OCI-LY7 (cell line): ENCODE data around the gene TTC22. TPM values are rescaled to one million over a fixed set of nuclear protein-coding genes. Genes with fewer than 3 reads are reported as not detected.

Source experiments
- BruUV-seq: library from RNA; stranded (reverse); fragments of 400-500 nt; replicated peaks from 2 replicates; lab custom pipeline; 2021; lab: Mats Ljungman, UMichigan
- CTCF ChIA-PET: fragments of 300-600 bp; sonication (Branson Sonifier 250); formaldehyde crosslinking; loops from one replicate; lab custom pipeline; 2022; ENCODE audit warnings: antibody characterized with exemption; ENCODE audit not compliant: unreplicated experiment; lab: Charles Lee
- POLR2A ChIA-PET: fragments of 300-600 bp; sonication (Branson Sonifier 250); formaldehyde crosslinking; loops from one replicate; lab custom pipeline; 2022; ENCODE audit warnings: antibody characterized with exemption; lab: Charles Lee
- DNase-seq: peaks from one replicate; pipeline ENCODE4 v3.0.0-alpha.2; 2015; ENCODE audit warnings: low spot score
- H2AFZ ChIP-seq: fragments of 200-600 bp; sonication (generic), shearing (Covaris generic); 2 replicates; pipeline ENCODE4 v1.6.1; 2014; ENCODE audit warnings: mild to moderate bottlenecking, antibody characterized with exemption, low read length, moderate library complexity
- H3K27ac ChIP-seq: fragments of 200-600 bp; sonication (generic); 2 replicates; pipeline ENCODE4 v1.5.1; 2014; ENCODE audit warnings: mixed run types, low read depth, mild to moderate bottlenecking, moderate library complexity, low read length, inconsistent platforms; ENCODE audit not compliant: poor library complexity, severe bottlenecking
- H3K36me3 ChIP-seq: fragments of 200-600 bp; sonication (generic); 2 replicates; pipeline ENCODE4 v1.6.1; 2014; ENCODE audit warnings: mild to moderate bottlenecking, antibody characterized with exemption, low read length, moderate library complexity, mixed read lengths; ENCODE audit not compliant: insufficient read depth
- H3K4me1 ChIP-seq: fragments of 200-600 bp; sonication (generic); 2 replicates; pipeline ENCODE4 v1.5.1; 2014; ENCODE audit warnings: mild to moderate bottlenecking, low read length; ENCODE audit not compliant: insufficient read depth, poor library complexity, severe bottlenecking
- H3K4me2 ChIP-seq: fragments of 200-600 bp; sonication (generic); 2 replicates; pipeline ENCODE4 v1.6.1; 2014; ENCODE audit warnings: mild to moderate bottlenecking, low read length
- H3K4me3 ChIP-seq: fragments of 200-600 bp; sonication (generic); 2 replicates; pipeline ENCODE4 v1.5.1; 2014; ENCODE audit warnings: mild to moderate bottlenecking, low read depth, low read length; ENCODE audit not compliant: poor library complexity, severe bottlenecking
- H3K79me2 ChIP-seq: fragments of 200-600 bp; sonication (generic); 2 replicates; pipeline ENCODE4 v1.6.1; 2016; ENCODE audit warnings: low read depth, mild to moderate bottlenecking, low read length, moderate library complexity, mixed read lengths; ENCODE audit not compliant: insufficient read depth
- H3K9me2 ChIP-seq: fragments of 200-600 bp; sonication (generic); 2 replicates; pipeline ENCODE4 v1.6.1; 2016; ENCODE audit warnings: mild to moderate bottlenecking, low read length, mixed read lengths; ENCODE audit not compliant: insufficient read depth
- H3K9me3 ChIP-seq: fragments of 200-600 bp; sonication (generic); 2 replicates; pipeline ENCODE4 v1.6.1; 2014; ENCODE audit warnings: mild to moderate bottlenecking, mixed run types, low read length, mixed read lengths
- H4K20me1 ChIP-seq: fragments of 200-600 bp; sonication (generic); 2 replicates; pipeline ENCODE4 v1.6.1; 2014; ENCODE audit warnings: mild to moderate bottlenecking, antibody characterized with exemption, low read length, moderate library complexity, mixed read lengths; ENCODE audit not compliant: insufficient read depth
- EZH2phosphoT487 ChIP-seq: fragments of 200-600 bp; sonication (generic); IDR thresholded peaks from 2 replicates; pipeline ENCODE4 v1.6.1; 2018; ENCODE audit warnings: low read depth, borderline replicate concordance, mild to moderate bottlenecking, mixed run types, antibody characterized with exemption, low read length, moderate library complexity, mixed read lengths
- intact Hi-C: fragments of 100-400 bp; cut with micrococcal nuclease; formaldehyde crosslinking; loops from one replicate; pipeline ENCODE4 v1.10.0; 2022; ENCODE audit not compliant: unreplicated experiment
- total RNA-seq, 2 experiments: library from RNA; depleted of rRNA in 1 of 2; stranded (reverse); fragments of >200 nt in 1 of 2; shearing (Covaris generic) in 1 of 2; gene quantifications; 2 replicates each; pipeline ENCODE4 v1.2.3, GENCODE V29; 2014 to 2022
- TF ChIP-seq, protein P1 (sequence below): fragments of 200-600 bp; sonication (generic); conservative IDR thresholded peaks from 2 replicates; pipeline ENCODE4 v1.5.1; 2014; ENCODE audit warnings: mild to moderate bottlenecking, antibody characterized with exemption, low read length, moderate library complexity, mixed read lengths

The TTC22 gene
- total RNA-seq, 2 experiments from 2014 or later, result not detected

DNA sequence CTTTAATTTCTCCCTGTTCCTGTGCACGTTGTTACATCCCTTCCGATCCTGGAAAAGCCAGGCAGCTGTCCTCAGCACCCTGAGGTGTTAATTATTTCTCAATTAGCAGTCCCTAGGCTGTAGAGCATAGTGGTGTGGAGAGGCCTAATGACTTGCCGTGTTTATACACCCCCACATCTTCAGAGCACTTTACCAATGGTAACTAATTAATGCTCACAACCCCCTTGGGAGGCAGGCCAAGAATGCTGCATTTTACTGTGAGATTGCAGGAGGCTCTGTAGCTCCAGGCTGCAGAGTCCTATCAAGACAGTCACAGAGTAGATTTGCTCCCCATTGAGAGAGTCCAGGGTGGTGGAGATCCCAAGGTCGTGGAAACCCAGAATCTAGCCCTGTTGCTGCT is 34.4 kb downstream of the TTC22 start:
- intact Hi-C loops, result no loop called here
- Histone ChIP-seq H3K4me2 (no peak overlapping the region), H3K79me2 (peaks cover 12% of the 10 kb centered on the region; the same call in 1 of the 2 replicates), H3K4me1 (peaks cover 26% of the 10 kb centered on the region), H2AFZ (peak overlapping the region; percentile 94; the same call in 1 of the 2 replicates), H3K4me3 (no peak overlapping the region), H3K27ac (no peak overlapping the region), H3K9me2 (no peaks in the 10 kb centered on the region), H4K20me1 (no peaks in the 10 kb centered on the region), H3K36me3 (no peaks in the 10 kb centered on the region), H3K9me3 (no peaks in the 10 kb centered on the region)
- ChIA-PET POLR2A (interaction anchor here (0.5 to 1.6 kb wide), 2 partner anchors 16 to 577 kb away, joined by 5 read pairs; no protein-coding TSS in a partner anchor), CTCF (interaction anchor here (0.6 kb wide), 1 partner anchor 14 kb away, joined by 3 read pairs; no protein-coding TSS in a partner anchor)
- TF ChIP-seq, protein P1, sequence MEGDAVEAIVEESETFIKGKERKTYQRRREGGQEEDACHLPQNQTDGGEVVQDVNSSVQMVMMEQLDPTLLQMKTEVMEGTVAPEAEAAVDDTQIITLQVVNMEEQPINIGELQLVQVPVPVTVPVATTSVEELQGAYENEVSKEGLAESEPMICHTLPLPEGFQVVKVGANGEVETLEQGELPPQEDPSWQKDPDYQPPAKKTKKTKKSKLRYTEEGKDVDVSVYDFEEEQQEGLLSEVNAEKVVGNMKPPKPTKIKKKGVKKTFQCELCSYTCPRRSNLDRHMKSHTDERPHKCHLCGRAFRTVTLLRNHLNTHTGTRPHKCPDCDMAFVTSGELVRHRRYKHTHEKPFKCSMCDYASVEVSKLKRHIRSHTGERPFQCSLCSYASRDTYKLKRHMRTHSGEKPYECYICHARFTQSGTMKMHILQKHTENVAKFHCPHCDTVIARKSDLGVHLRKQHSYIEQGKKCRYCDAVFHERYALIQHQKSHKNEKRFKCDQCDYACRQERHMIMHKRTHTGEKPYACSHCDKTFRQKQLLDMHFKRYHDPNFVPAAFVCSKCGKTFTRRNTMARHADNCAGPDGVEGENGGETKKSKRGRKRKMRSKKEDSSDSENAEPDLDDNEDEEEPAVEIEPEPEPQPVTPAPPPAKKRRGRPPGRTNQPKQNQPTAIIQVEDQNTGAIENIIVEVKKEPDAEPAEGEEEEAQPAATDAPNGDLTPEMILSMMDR, result no peak
- no peak for TF ChIP-seq EZH2phosphoT487
- no peak for DNase-seq
- BruUV-seq, result no TSS peak

DNA sequence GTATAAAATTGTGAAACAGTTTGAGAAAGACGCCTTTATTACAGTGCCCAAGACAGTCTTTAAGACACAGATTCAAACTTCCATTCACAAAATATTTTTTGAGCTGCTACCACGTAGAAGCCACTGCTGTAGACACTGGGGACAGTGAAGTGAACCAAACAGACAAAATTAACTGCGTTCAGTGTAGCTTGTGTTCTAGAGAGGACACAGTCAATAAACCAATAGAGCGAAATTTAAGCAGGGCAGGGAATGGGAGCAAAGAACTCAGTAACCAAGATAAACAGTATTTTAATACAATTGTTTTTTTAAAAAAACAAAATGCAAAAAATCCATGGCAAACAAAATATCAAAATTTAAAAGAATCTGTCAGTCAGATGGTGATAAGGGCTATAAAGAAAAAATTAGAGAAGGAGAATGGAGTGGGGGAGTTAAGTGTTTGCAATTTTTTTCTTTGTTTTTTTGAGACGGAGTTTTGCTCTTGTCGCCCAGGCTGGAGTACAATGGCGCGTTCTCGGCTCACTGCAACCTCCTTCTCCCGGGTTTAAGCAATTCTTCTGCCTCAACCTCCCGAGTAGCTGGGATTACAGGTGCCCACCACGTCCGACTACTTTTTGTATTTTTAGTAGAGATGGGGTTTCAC is 36.1 kb downstream of the TTC22 start:
- no peaks in the 10 kb centered on the region for H3K36me3 ChIP-seq
- H3K9me3 ChIP-seq, result no peaks in the 10 kb centered on the region
- no peaks in the 10 kb centered on the region for H3K9me2 ChIP-seq
- peaks cover 12% of the 10 kb centered on the region; the same call in 1 of the 2 replicates for H3K79me2 ChIP-seq
- no TSS peak for BruUV-seq
- ChIA-PET CTCF (no interaction called here), POLR2A (no interaction called here)
- H3K4me1 ChIP-seq, result peaks cover 29% of the 10 kb centered on the region
- no peak for TF ChIP-seq EZH2phosphoT487
- TF ChIP-seq, protein P1, result no peak
- DNase-seq, result no peak
- peak overlapping the region; percentile 93 for H3K4me3 ChIP-seq
- H4K20me1 ChIP-seq, result no peaks in the 10 kb centered on the region
- intact Hi-C loops, result loop anchor here (2.0 to 5.0 kb wide), 2 partner anchors 50 to 713 kb away; partner anchors contain the start of genes TCEANC2, TMEM59 and TTC4
- peak overlapping the region; percentile 94 for H2AFZ ChIP-seq
- H3K4me2 ChIP-seq, result peak overlapping the region; percentile 72
- H3K27ac ChIP-seq, result no peak overlapping the region
